B cell (primary cell): ENCODE measurements around the gene CD300LG. TPM values are rescaled to one million over a fixed set of nuclear protein-coding genes. Genes with fewer than 3 reads are reported as not detected.

Source experiments
- ATAC-seq: fragments of 200-7000 bp; cut with Tn5 transposase; one replicate; pipeline ENCODE4 v1.10.0; 2021; ENCODE audit warnings: low read depth, mild to moderate bottlenecking, moderate number of reproducible peaks, moderate library complexity
- CTCF ChIA-PET: fragments of 350-600 bp; sonication (Branson Sonifier 250); formaldehyde crosslinking; loops from one replicate; lab custom pipeline; 2021; ENCODE audit warnings: antibody characterized with exemption, inconsistent platforms; lab: Charles Lee
- POLR2A ChIA-PET: fragments of 350-600 bp; sonication (Branson Sonifier 250); formaldehyde crosslinking; loops from one replicate; lab custom pipeline; 2021; ENCODE audit warnings: antibody characterized with exemption; lab: Charles Lee
- DNase-seq: peaks from one replicate; pipeline ENCODE4 v3.0.0; 2013
- H2AFZ ChIP-seq: 2 replicates; pipeline ENCODE4 v1.6.1; 2012; ENCODE audit warnings: mild to moderate bottlenecking, low read depth, low read length; ENCODE audit not compliant: insufficient read depth, poor library complexity, severe bottlenecking
- H3K27ac ChIP-seq, 2 donors: 1 replicate in 1 of 2; 2 replicates in 1 of 2; pipeline ENCODE4 v1.5.1; 2012 to 2013; ENCODE audit warnings: low read length in 2 of 2, mild to moderate bottlenecking in 2 of 2, moderate library complexity in 1 of 2
- H3K27me3 ChIP-seq, 4 experiments: fragments of 200-600 bp in 1 of 4; sonication (generic) in 1 of 4; replicated peaks in 1 of 4; 1 replicate in 2 of 4; 2 replicates in 2 of 4; pipeline versions ENCODE4 v1.6.1 to v1.7.0; 2013 to 2016; ENCODE audit warnings: low read length in 3 of 4, mild to moderate bottlenecking in 2 of 4, mixed read lengths in 1 of 4, moderate library complexity in 1 of 4; ENCODE audit not compliant: insufficient read depth in 4 of 4, control insufficient read depth in 3 of 4; ENCODE audit errors: control extremely low read depth in 1 of 4
- H3K36me3 ChIP-seq, 2 experiments: replicated peaks in 1 of 2; 1 replicate in 1 of 2; 2 replicates in 1 of 2; pipeline versions ENCODE4 v1.6.1 to v1.7.1; 2013; ENCODE audit warnings: low read length in 1 of 2; ENCODE audit not compliant: insufficient read depth in 2 of 2, control insufficient read depth in 1 of 2; ENCODE audit errors: control extremely low read depth in 1 of 2, extremely low read depth in 1 of 2
- H3K4me1 ChIP-seq, 2 donors: fragments of 200-600 bp in 1 of 2; sonication (generic) in 1 of 2; 1 replicate in 1 of 2; 2 replicates in 1 of 2; pipeline versions ENCODE4 v1.5.1 to v1.6.1; 2013 to 2017; ENCODE audit warnings: low read length in 2 of 2; ENCODE audit not compliant: control insufficient read depth in 2 of 2, insufficient read depth in 2 of 2
- H3K4me2 ChIP-seq: replicated peaks from 2 replicates; pipeline ENCODE3; 2012; ENCODE audit warnings: mild to moderate bottlenecking, low read depth, low read length; ENCODE audit not compliant: poor library complexity, severe bottlenecking
- H3K4me3 ChIP-seq, 5 experiments: fragments of 200-600 bp in 1 of 5; sonication (generic) in 1 of 5; 1 replicate in 3 of 5; 2 replicates in 2 of 5; pipeline versions ENCODE4 v1.5.1 to v1.7.0; 2011 to 2016; ENCODE audit warnings: low read length in 4 of 5, mild to moderate bottlenecking in 4 of 5, low read depth in 2 of 5, control low read depth in 1 of 5, moderate library complexity in 1 of 5; ENCODE audit not compliant: insufficient read depth in 1 of 5; ENCODE audit errors: control extremely low read depth in 1 of 5, extremely low read depth in 1 of 5
- H3K79me2 ChIP-seq: fragments of 200-600 bp; sonication (generic); one replicate; pipeline ENCODE4 v1.6.0; 2016; ENCODE audit warnings: low read length; ENCODE audit not compliant: control insufficient read depth, insufficient read depth
- H3K9ac ChIP-seq: fragments of 200-600 bp; sonication (generic); 2 replicates; pipeline ENCODE4 v1.6.1; 2017; ENCODE audit warnings: mild to moderate bottlenecking, low read length, moderate library complexity
- H3K9me3 ChIP-seq, 3 donors: one replicate each; pipeline versions ENCODE4 v1.6.1 to v1.7.1; 2013; ENCODE audit warnings: low read length in 2 of 3; ENCODE audit not compliant: control insufficient read depth in 2 of 3, insufficient read depth in 1 of 3; ENCODE audit errors: control extremely low read depth in 1 of 3
- H4K20me1 ChIP-seq: 2 replicates; pipeline ENCODE4 v1.6.0; 2012; ENCODE audit warnings: mild to moderate bottlenecking, low read length; ENCODE audit not compliant: insufficient read depth, control insufficient read depth, poor library complexity, severe bottlenecking
- H3K27ac Mint-ChIP-seq: one replicate; pipeline ENCODE4 v1.8.0; 2021; ENCODE audit warnings: mixed read lengths
- H3K27me3 Mint-ChIP-seq: one replicate; pipeline ENCODE4 v1.8.0; 2021; ENCODE audit warnings: mixed read lengths
- H3K4me1 Mint-ChIP-seq: one replicate; pipeline ENCODE4 v1.8.0; 2021; ENCODE audit warnings: mixed read lengths
- H3K4me3 Mint-ChIP-seq: one replicate; pipeline ENCODE4 v1.8.0; 2021; ENCODE audit warnings: mixed read lengths
- H3K9me3 Mint-ChIP-seq: one replicate; pipeline ENCODE4 v1.8.0; 2022; ENCODE audit warnings: mixed read lengths; ENCODE audit not compliant: insufficient read depth
- CTCF ChIP-seq: fragments of 200-600 bp; IDR thresholded peaks from one replicate; pipeline ENCODE4 v1.8.0; 2022; ENCODE audit warnings: antibody characterized with exemption, mild to moderate bottlenecking
- EZH2 ChIP-seq: IDR thresholded peaks from 2 replicates; pipeline ENCODE4 v1.6.1; 2012; ENCODE audit warnings: borderline replicate concordance, low read depth, mild to moderate bottlenecking, moderate library complexity, low read length; ENCODE audit not compliant: insufficient read depth, poor library complexity, severe bottlenecking
- WGBS: methylation state at CpG from one replicate; pipeline ENCODE4 v1.1.5; 2013; ENCODE audit warnings: missing lambda C conversion rate; ENCODE audit not compliant: insufficient coverage; 5-methylcytosine and 5-hydroxymethylcytosine counted together
- intact Hi-C: fragments of 100-400 bp; cut with micrococcal nuclease; formaldehyde crosslinking; loops from one replicate; pipeline ENCODE4 v1.10.0; 2022
- polyA plus RNA-seq: library from polyadenylated mRNA; depleted of rRNA; stranded (reverse); fragments of >200 nt; gene quantifications from 2 replicates; pipeline ENCODE4 v1.2.3, GENCODE V29; 2012
- total RNA-seq, 2 donors: library from RNA; stranded (reverse); fragments of 120-200 nt in 1 of 2; gene quantifications; 1 replicate in 1 of 2; 2 replicates in 1 of 2; pipeline versions ENCODE4 v1.2.3 to v1.2.4, GENCODE V29; 2013 to 2022

The CD300LG gene
- total and polyA plus RNA-seq, 2 donors (not counting 1 experiment from before 2014, with no cell fraction given): not detected

GRCh38 chr17:43882761-43883415 lies 35.9 kb downstream of the CD300LG start:
- Histone ChIP-seq H3K9me3 (peaks cover 0 to 5% (median 0%) of the 10 kb centered on the region in 3 donors), H3K27ac (no peak overlapping the region), H3K79me2 (no peaks in the 10 kb centered on the region), H2AFZ (no peak overlapping the region), H3K9ac (no peak overlapping the region), H3K4me2 (no peak overlapping the region), H3K4me1 (peaks cover 0 to 3% of the 10 kb centered on the region in 2 donors), H3K36me3 (no peaks in the 10 kb centered on the region), H4K20me1 (no peaks in the 10 kb centered on the region), H3K4me3 (no peak overlapping the region), H3K27me3 (peaks cover 0 to 22% (median 3%) of the 10 kb centered on the region in 4 experiments)
- ChIA-PET CTCF (interaction anchor here (1.5 kb wide), 1 partner anchor 27 kb away, joined by 3 read pairs; no protein-coding TSS in a partner anchor), POLR2A (no interaction called here)
- H3K9me3 Mint-ChIP-seq: no peaks in the 10 kb centered on the region
- no peak overlapping the region for H3K4me3 Mint-ChIP-seq
- ATAC-seq (no peak), DNase-seq (no peak)
- H3K4me1 Mint-ChIP-seq: no peaks in the 10 kb centered on the region
- no peak overlapping the region for H3K27ac Mint-ChIP-seq
- peaks cover 23% of the 10 kb centered on the region for H3K27me3 Mint-ChIP-seq
- TF ChIP-seq CTCF (no peak), EZH2 (no peak)
- 93% methylated on average over 5 of the region's 14 CpGs for WGBS
- intact Hi-C loops: no loop called here

GRCh38 chr17:43888548-43888947 lies 41.6 kb downstream of the CD300LG start:
- no peak for DNase-seq
- POLR2A ChIA-PET: interaction anchor here (0.6 kb wide), 1 partner anchor 874 kb away, joined by 3 read pairs; no protein-coding TSS in a partner anchor
- H3K4me2 ChIP-seq: no peak overlapping the region
- Mint-ChIP-seq H3K27ac (no peak overlapping the region), H3K4me1 (no peaks in the 10 kb centered on the region), H3K9me3 (no peaks in the 10 kb centered on the region), H3K4me3 (no peak overlapping the region), H3K27me3 (peaks cover 17% of the 10 kb centered on the region)
- intact Hi-C loops: no loop called here
- no peaks in the 10 kb centered on the region for H3K36me3 ChIP-seq
- H3K79me2 ChIP-seq: no peaks in the 10 kb centered on the region
- H3K27me3 ChIP-seq: peaks cover 0 to 9% (median 0%) of the 10 kb centered on the region in 4 experiments
- no peak overlapping the region for H2AFZ ChIP-seq
- no peaks in the 10 kb centered on the region for H3K9me3 ChIP-seq
- no peaks in the 10 kb centered on the region for H3K4me1 ChIP-seq
- TF ChIP-seq EZH2: no peak
- no peak for TF ChIP-seq CTCF
- ATAC-seq: no peak
- CTCF ChIA-PET: interaction anchor here (0.6 to 1.7 kb wide), 4 partner anchors 10 to 882 kb away, joined by 4 to 6 read pairs (median 6); no protein-coding TSS in a partner anchor
- H3K9ac ChIP-seq: no peak overlapping the region
- H3K4me3 ChIP-seq: no peak overlapping the region
- no peaks in the 10 kb centered on the region for H4K20me1 ChIP-seq
- H3K27ac ChIP-seq: no peak overlapping the region
- WGBS: 87% methylated on average over 4 of the region's 4 CpGs
